Ovary (tissue), 10 donors: ENCODE data around the gene AFF2. TPM values are rescaled to one million over a fixed set of nuclear protein-coding genes. Genes with fewer than 3 reads are reported as not detected.

Experiments
- DNase-seq, 5 donors: peaks; one replicate each; pipeline ENCODE4 v3.0.0-alpha.2; 2019 to 2020
- H3K27ac ChIP-seq, 2 donors: fragments of 200-600 bp; one replicate each; pipeline versions ENCODE4 v1.5.1 to v1.8.0; 2019 to 2022
- H3K27me3 ChIP-seq: fragments of 200-600 bp; one replicate; pipeline ENCODE4 v1.8.0; 2022
- H3K36me3 ChIP-seq: fragments of 200-600 bp; sonication (generic); one replicate; pipeline ENCODE4 v1.5.1; 2019
- H3K4me1 ChIP-seq: one replicate; pipeline ENCODE4 v1.8.1; 2013; ENCODE audit warnings: mild to moderate bottlenecking, moderate library complexity; ENCODE audit not compliant: insufficient read depth
- H3K4me3 ChIP-seq: fragments of 200-600 bp; sonication (generic); one replicate; pipeline ENCODE4 v1.5.1; 2017
- H3K9me3 ChIP-seq, 2 donors: fragments of 200-600 bp in 1 of 2; sonication (generic) in 1 of 2; one replicate each; pipeline versions ENCODE4 v1.5.1 to v1.8.1; 2013 to 2019; ENCODE audit warnings: mild to moderate bottlenecking in 1 of 2, moderate library complexity in 1 of 2
- CTCF ChIP-seq, 3 donors: fragments of 450-650 bp in 2 of 3; fragments of 200-600 bp in 1 of 3; IDR thresholded peaks; one replicate each; pipeline versions ENCODE4 v1.5.1 to v1.8.0; 2016 to 2022; ENCODE audit warnings: antibody characterized with exemption in 3 of 3, mild to moderate bottlenecking in 1 of 3
- EP300 ChIP-seq: sonication (generic); formaldehyde crosslinking; IDR thresholded peaks from one replicate; pipeline ENCODE4 v1.6.1; 2017; ENCODE audit warnings: antibody characterized with exemption
- POLR2A ChIP-seq: fragments of 450-650 bp; IDR thresholded peaks from one replicate; pipeline ENCODE4 v1.6.1; 2017; ENCODE audit warnings: antibody characterized with exemption, mild to moderate bottlenecking, moderate library complexity
- WGBS, 3 donors: extraction: QIAGEN DNeasy Blood & Tissue Kit in 1 of 3; methylation state at CpG; one replicate each; pipeline versions ENCODE4 v1.1.5 to v1.1.7; 2013 to 2017; 5-methylcytosine and 5-hydroxymethylcytosine counted together
- intact Hi-C, 4 donors: fragments of 100-400 bp; cut with DNase I; formaldehyde crosslinking; loops; one replicate each; pipeline versions ENCODE4 v1.11.0 to v1.15.1; 2022 to 2023
- long read RNA-seq, 3 donors: library from polyadenylated mRNA in 2 of 3; unstranded in 2 of 3; transcript quantifications; one replicate each; pipeline ENCODE4 v2.0.0 and lab custom pipeline, GENCODE V29; 2021 to 2026
- polyA plus RNA-seq, 2 donors: library from polyadenylated mRNA; stranded (reverse); fragments of 200-250 nt in 1 of 2; fragments of 350-450 nt in 1 of 2; fragmentation: Illumina TruSeq in 1 of 2; extraction: RNeasy Lipid Tissue Mini Kit (QIAGEN cat#74804) in 1 of 2; gene quantifications; one replicate each; pipeline ENCODE4 v1.2.3, GENCODE V29; 2013 to 2014
- total RNA-seq, 7 donors: library from RNA; depleted of rRNA in 2 of 7; stranded (reverse); fragments of >200 nt in 2 of 7; fragmentation: NEBNext Ultra II Directional in 3 of 7; extraction: Animal tissue kit (Norgen Biotek cat#: 25700) in 3 of 7; gene quantifications; one replicate each; pipeline versions ENCODE4 v1.1.0 to v1.2.4, GENCODE V29; 2016 to 2023
- donor health status: DM: no; HTN: no; CAD: no; lungs with moderate emphysema.
- donor health status: DM: no; HTN: no; CAD: no.
- donor health status: Bipolar disorder and iron deficiency.
- donor health status: DM: yes; HTN: yes; CAD: no.
- donor health status: DM: no; HTN: no; CAD: no.
- donor health status: DM: yes; HTN: yes; CAD: no.

AFF2 gene
- total RNA-seq (10 to 100 TPM in 1 of 7 donors, 1 to 10 TPM in 6; 1.3 to 12.3 (median 4.6) TPM), polyA plus RNA-seq (10 to 100 TPM in 1 of 2 donors, 1 to 10 TPM in 1; 2.8 to 11.8 TPM)
- long read RNA-seq, donor 1, partial matches to known transcripts: 1 of 3 reads
- long read RNA-seq, donor 1, other reads (novel, unspliced or antisense): 2 of 3 reads
- long read RNA-seq, donor 2: 0 reads
- long read RNA-seq, donor 3, partial matches to known transcripts: 0 of 1 reads
- long read RNA-seq, donor 3, other reads (novel, unspliced or antisense): 1 of 1 reads

GRCh38 chrX:148500423-148501385 is at the start of gene AFF2:
Gene AFF2, plus strand, starts transcription at chrX:148500617. Its CDS starts 481 bp downstream, at chrX:148501098.
- no peaks in the 10 kb centered on the region for H3K27me3 ChIP-seq
- H3K4me1 ChIP-seq: no peaks in the 10 kb centered on the region
- peak within 1 kb of the TSS; percentile 18 for H3K4me3 ChIP-seq
- no peaks in the 10 kb centered on the region for H3K36me3 ChIP-seq
- no peak for TF ChIP-seq CTCF (IDR thresholded peaks at IDR 0.05)
- no peak for TF ChIP-seq EP300
- TF ChIP-seq POLR2A: no peak
- H3K27ac ChIP-seq: peak within 1 kb of the TSS in 1 of 2 donors; percentile 36
- intact Hi-C loops: no loop called here
- 38 to 45% (median 38%) methylated on average over 57 to 112 of the region's 115 CpGs for WGBS, 3 donors
- peak in 4 of 5 donors; percentile 19 to 52 (median 39) for DNase-seq
- no peaks in the 10 kb centered on the region for H3K9me3 ChIP-seq

GRCh38 chrX:148457279-148457678 is 43.1 kb upstream of the AFF2 start:
- H3K27ac ChIP-seq: no peak overlapping the region
- no peak for DNase-seq
- intact Hi-C loops: no loop called here
- H3K9me3 ChIP-seq: no peaks in the 10 kb centered on the region
- WGBS, 3 donors: 49 to 55% (median 51%) methylated on average over 3 of the region's 3 CpGs
- TF ChIP-seq EP300: no peak
- TF ChIP-seq POLR2A: no peak
- TF ChIP-seq CTCF (IDR thresholded peaks at IDR 0.05): no peak
- H3K4me3 ChIP-seq: no peak overlapping the region
- H3K27me3 ChIP-seq: no peaks in the 10 kb centered on the region
- no peaks in the 10 kb centered on the region for H3K36me3 ChIP-seq
- H3K4me1 ChIP-seq: no peaks in the 10 kb centered on the region

GRCh38 chrX:148459343-148459742 is 41.1 kb upstream of the AFF2 start:
- no peaks in the 10 kb centered on the region for H3K4me1 ChIP-seq
- DNase-seq: no peak
- H3K27ac ChIP-seq: no peak overlapping the region
- H3K9me3 ChIP-seq: no peaks in the 10 kb centered on the region
- WGBS, 3 donors: 54 to 68% (median 67%) methylated on average over 4 of the region's 4 CpGs
- no peak overlapping the region for H3K4me3 ChIP-seq
- no peaks in the 10 kb centered on the region for H3K36me3 ChIP-seq
- TF ChIP-seq POLR2A (no peak), EP300 (no peak), CTCF (IDR thresholded peaks at IDR 0.05) (no peak)
- intact Hi-C loops: no loop called here
- no peaks in the 10 kb centered on the region for H3K27me3 ChIP-seq

- Histone ChIP-seq H3K9me3 (no peaks in the 10 kb centered on the region), H3K4me1 (no peaks in the 10 kb centered on the region), H3K36me3 (no peaks in the 10 kb centered on the region), H3K27ac (no peak overlapping the region), H3K27me3 (no peaks in the 10 kb centered on the region), H3K4me3 (no peak overlapping the region)
- TF ChIP-seq CTCF (IDR thresholded peaks at IDR 0.05) (no peak), EP300 (no peak), POLR2A (no peak)
- DNase-seq: no peak
- intact Hi-C loops: no loop called here
- WGBS, 3 donors: 59 to 61% (median 60%) methylated on average over 4 of the region's 4 CpGs
Observed at GRCh38 chrX:148466292-148466691, 34.1 kb upstream of the AFF2 start.
